HepG2 (cell line): ENCODE data around the gene SPATA12. TPM values are rescaled to one million over a fixed set of nuclear protein-coding genes. Genes with fewer than 3 reads are reported as not detected.

ENCODE experiments used
- ATAC-seq: fragments of 200-7000 bp; cut with Tn5 transposase; 3 replicates; pipeline ENCODE4 v1.9.1; 2020; ENCODE audit warnings: mild to moderate bottlenecking, moderate library complexity
- BruUV-seq: library from RNA; stranded (reverse); fragments of 400-500 nt; replicated peaks from 2 replicates; lab custom pipeline; 2021; lab: Mats Ljungman, UMichigan
- CTCF ChIA-PET: fragments of 300-600 bp; formaldehyde crosslinking; extraction: SDS; loops from one replicate; lab custom pipeline; 2021; ENCODE audit warnings: low total read pairs, inconsistent platforms, low intra/inter-chr PET ratio; lab: Yijun Ruan, JAX
- POLR2A ChIA-PET: fragments of 350-600 bp; sonication (Branson Sonifier 250); formaldehyde crosslinking; loops from one replicate; lab custom pipeline; 2020; ENCODE audit warnings: antibody characterized with exemption, inconsistent platforms; lab: Yijun Ruan, JAX
- DNase-seq: peaks from one replicate; pipeline ENCODE4 v3.0.0-alpha.2; 2015; ENCODE audit warnings: low spot score
- FAIRE-seq: peaks from 3 replicates; lab custom pipeline; 2011; peaks lifted over from hg19 to GRCh38; lab: Jason Lieb, UNC
- H2AFZ ChIP-seq: one replicate; pipeline ENCODE4 v1.6.1; 2011; ENCODE audit warnings: low read length, inconsistent platforms
- H3K27ac ChIP-seq: fragments of 300-600 bp; 3 replicates; pipeline ENCODE4 v1.8.0; 2011; ENCODE audit warnings: mixed run types, mild to moderate bottlenecking, mixed read lengths, low read length, inconsistent platforms; ENCODE audit not compliant: insufficient read depth; ENCODE audit errors: extremely low read length
- H3K27me3 ChIP-seq, 2 experiments: fragments of 200-600 bp in 1 of 2; 2 replicates in 1 of 2; 3 replicates in 1 of 2; pipeline versions ENCODE4 v1.6.0 to v1.8.0; 2011; ENCODE audit warnings: low read length in 2 of 2, mild to moderate bottlenecking in 2 of 2, moderate library complexity in 2 of 2, inconsistent platforms in 1 of 2; ENCODE audit not compliant: insufficient read depth in 2 of 2, control insufficient read depth in 1 of 2
- H3K36me3 ChIP-seq, 2 experiments: fragments of 200-600 bp in 1 of 2; replicated peaks in 1 of 2; 2 replicates in 1 of 2; 3 replicates in 1 of 2; pipeline versions ENCODE4 v1.5.1 to v1.8.0; 2011; ENCODE audit warnings: low read length in 2 of 2, inconsistent platforms in 1 of 2; ENCODE audit not compliant: insufficient read depth in 2 of 2, control insufficient read depth in 1 of 2
- H3K4me1 ChIP-seq: 2 replicates; pipeline ENCODE4 v1.5.1; 2012; ENCODE audit warnings: low read length, inconsistent platforms; ENCODE audit not compliant: insufficient read depth
- H3K4me2 ChIP-seq: 2 replicates; pipeline ENCODE4 v1.6.0; 2011; ENCODE audit warnings: low read depth, low read length, inconsistent platforms
- H3K4me3 ChIP-seq, 3 experiments: fragments of 200-600 bp in 1 of 3; sonication (generic), shearing (Covaris generic) in 1 of 3; replicated peaks in 1 of 3; 2 replicates each; pipeline ENCODE4 v1.5.1; 2011 to 2016; ENCODE audit warnings: low read length in 3 of 3, inconsistent platforms in 2 of 3, low read depth in 2 of 3, mild to moderate bottlenecking in 2 of 3, control low read depth in 1 of 3, mixed read lengths in 1 of 3; ENCODE audit not compliant: insufficient read depth in 1 of 3
- H3K79me2 ChIP-seq: one replicate; pipeline ENCODE4 v1.6.1; 2011; ENCODE audit warnings: low read length, inconsistent platforms; ENCODE audit not compliant: insufficient read depth
- H3K9ac ChIP-seq: 2 replicates; pipeline ENCODE4 v1.6.0; 2011; ENCODE audit warnings: mild to moderate bottlenecking, low read depth, low read length, inconsistent platforms; ENCODE audit not compliant: insufficient read depth
- H3K9me3 ChIP-seq: 2 replicates; pipeline ENCODE4 v1.5.1; 2012; ENCODE audit warnings: mild to moderate bottlenecking, low read length
- H4K20me1 ChIP-seq: 2 replicates; pipeline ENCODE4 v1.6.0; 2011; ENCODE audit warnings: inconsistent platforms, mild to moderate bottlenecking, low read length, moderate library complexity; ENCODE audit not compliant: insufficient read depth
- GTF3A ChIP-seq: sonication (generic); formaldehyde crosslinking; conservative IDR thresholded peaks from 2 replicates; pipeline ENCODE4 v1.4.0; 2020; ENCODE audit warnings: mild to moderate bottlenecking, missing genetic modification reagents
- GZF1 ChIP-seq: sonication (generic); formaldehyde crosslinking; IDR thresholded peaks from 2 replicates; pipeline ENCODE4 v1.5.1; 2020; ENCODE audit warnings: mild to moderate bottlenecking, missing genetic modification reagents
- NFAT5 ChIP-seq: sonication (generic); formaldehyde crosslinking; IDR thresholded peaks from 2 replicates; pipeline ENCODE4 v1.4.0; 2020; ENCODE audit warnings: missing genetic modification reagents
- PAXIP1 ChIP-seq: sonication (generic); formaldehyde crosslinking; conservative IDR thresholded peaks from 2 replicates; pipeline ENCODE4 v1.4.0; 2020; ENCODE audit warnings: mild to moderate bottlenecking, missing genetic modification reagents, moderate library complexity
- RARG ChIP-seq: sonication (generic); formaldehyde crosslinking; IDR thresholded peaks from 2 replicates; pipeline ENCODE4 v1.4.0; 2020; ENCODE audit warnings: low read depth, mild to moderate bottlenecking, missing genetic modification reagents
- RXRB ChIP-seq: IDR thresholded peaks from 2 replicates; pipeline ENCODE4 v1.6.1; 2016; ENCODE audit warnings: borderline replicate concordance, missing genetic modification reagents, missing compliant biosample characterization
- ZGPAT ChIP-seq: IDR thresholded peaks from 2 replicates; pipeline ENCODE4 v1.6.1; 2016; ENCODE audit warnings: mild to moderate bottlenecking
- ZNF660 ChIP-seq: sonication (generic); formaldehyde crosslinking; IDR thresholded peaks from 2 replicates; pipeline ENCODE4 v1.5.1; 2020; ENCODE audit warnings: mild to moderate bottlenecking, low read depth, missing genetic modification reagents, borderline replicate concordance
- ZNF891 ChIP-seq: sonication (generic); formaldehyde crosslinking; IDR thresholded peaks from 2 replicates; pipeline ENCODE4 v1.5.0; 2020; ENCODE audit warnings: mild to moderate bottlenecking, missing genetic modification reagents
- ZSCAN20 ChIP-seq: sonication (generic); formaldehyde crosslinking; IDR thresholded peaks from 2 replicates; pipeline ENCODE4 v1.4.0; 2020; ENCODE audit warnings: missing genetic modification reagents, mild to moderate bottlenecking, borderline replicate concordance
- WGBS: methylation state at CpG from one replicate; pipeline ENCODE4 v1.1.6; 2017; ENCODE audit warnings: low lambda C conversion rate; 5-methylcytosine and 5-hydroxymethylcytosine counted together
- in situ Hi-C: cut with HindIII; loops from 2 replicates; pipeline ENCODE4 v1.10.0; 2017; ENCODE audit warnings: low pct_unique_long_range_greater_than_20kb; ENCODE audit not compliant: extremely low pct_ligation_motif_present
- intact Hi-C: fragments of 100-400 bp; cut with micrococcal nuclease; formaldehyde crosslinking; loops from one replicate; pipeline ENCODE4 v1.10.0; 2022; ENCODE audit not compliant: unreplicated experiment
- polyA plus RNA-seq, 8 experiments: library from polyadenylated mRNA; depleted of rRNA in 3 of 8; stranded (reverse) in 7 of 8; unstranded in 1 of 8; fragments of >200 nt; fragmentation: Illumina TruSeq in 4 of 8; extraction: Trizol in 4 of 8; gene quantifications; 2 replicates each; pipeline versions ENCODE4 v1.2.1 to v1.2.3, GENCODE V29; 2011 to 2016; ENCODE audit warnings: low read depth in 4 of 8, missing spikeins in 1 of 8, mixed read lengths in 1 of 8; ENCODE audit not compliant: insufficient read depth in 1 of 8
- total RNA-seq, 5 experiments: library from RNA; depleted of rRNA; stranded (reverse); fragments of >200 nt; fragmentation: Illumina TruSeq; extraction: Trizol; gene quantifications; 2 replicates each; pipeline ENCODE4 v1.2.3, GENCODE V29; 2016; ENCODE audit warnings: low read depth in 1 of 5

SPATA12 gene
- total and polyA plus RNA-seq, 2 of the 13 experiments (the other 11 are each of a cell fraction or from before 2014, with no cell fraction given), result 0.09 to 0.25 TPM

GRCh38 chr3:57093971-57094535 lies 33.6 kb downstream of the SPATA12 start (continued):
- TF ChIP-seq ZGPAT (CRISPR knock-in tag) (no peak), ZNF660 (no peak)

GRCh38 chr3:57094575-57094974 lies 34.1 kb downstream of the SPATA12 start:
- POLR2A ChIA-PET, result no interaction called here
- H2AFZ ChIP-seq, result no peak overlapping the region
- H3K4me3 ChIP-seq, result no peak overlapping the region
- H3K27me3 ChIP-seq, result peaks cover 2 to 3% of the 10 kb centered on the region in 2 experiments; a peak in 3 of 5 replicates
- no peak overlapping the region for H3K9ac ChIP-seq
- BruUV-seq, result no TSS peak
- peaks cover 10% of the 10 kb centered on the region for H3K4me1 ChIP-seq
- no peaks in the 10 kb centered on the region for H3K79me2 ChIP-seq
- no peaks in the 10 kb centered on the region for H4K20me1 ChIP-seq
- H3K27ac ChIP-seq, result no peak overlapping the region
- H3K9me3 ChIP-seq, result no peaks in the 10 kb centered on the region
- no peak for FAIRE-seq
- WGBS, result 46% methylated on average over 4 of the region's 4 CpGs
- CTCF ChIA-PET, result no interaction called here
- no peaks in the 10 kb centered on the region for H3K36me3 ChIP-seq
- ATAC-seq, result no peak
- no peak overlapping the region for H3K4me2 ChIP-seq
- in situ Hi-C loops (no loop called here), intact Hi-C loops (no loop called here)
- DNase-seq, result no peak
- TF ChIP-seq GTF3A (CRISPR knock-in tag) (no peak), ZNF891 (no peak), ZSCAN20 (CRISPR knock-in tag) (no peak), RXRB (CRISPR knock-in tag) (no peak), NFAT5 (CRISPR knock-in tag) (no peak), PAXIP1 (CRISPR knock-in tag) (no peak), RARG (CRISPR knock-in tag) (no peak), GZF1 (CRISPR knock-in tag) (no peak)
